HEK293T (cell line): Measurements from ENCODE around the gene DIDO1.

ENCODE experiments used
- ARNT ChIP-seq: fragments of 450-650 bp; IDR thresholded peaks from 2 replicates; pipeline ENCODE4 v1.6.1; 2017; ENCODE audit warnings: mild to moderate bottlenecking
- BHLHE40 ChIP-seq: fragments of 450-650 bp; IDR thresholded peaks from 2 replicates; pipeline ENCODE4 v1.6.1; 2016; ENCODE audit warnings: mild to moderate bottlenecking, moderate library complexity, borderline replicate concordance
- ELF4 ChIP-seq: fragments of 450-650 bp; IDR thresholded peaks from 2 replicates; pipeline ENCODE4 v1.6.1; 2017; ENCODE audit warnings: antibody characterized with exemption
- FOXK2 ChIP-seq: fragments of 450-650 bp; IDR thresholded peaks from 2 replicates; pipeline ENCODE4 v1.6.1; 2016; ENCODE audit warnings: mild to moderate bottlenecking
- FOXM1 ChIP-seq: fragments of 450-650 bp; IDR thresholded peaks from 2 replicates; pipeline ENCODE4 v1.6.1; 2017; ENCODE audit warnings: mild to moderate bottlenecking, borderline replicate concordance
- HDGF ChIP-seq: fragments of 450-650 bp; IDR thresholded peaks from 2 replicates; pipeline ENCODE4 v1.6.1; 2017; ENCODE audit warnings: antibody characterized with exemption, borderline replicate concordance
- L3MBTL2 ChIP-seq: fragments of 450-650 bp; conservative IDR thresholded peaks from 2 replicates; pipeline ENCODE4 v1.6.1; 2016; ENCODE audit warnings: mild to moderate bottlenecking
- LEF1 ChIP-seq: fragments of 450-650 bp; IDR thresholded peaks from 2 replicates; pipeline ENCODE4 v1.6.1; 2017; ENCODE audit warnings: mild to moderate bottlenecking, borderline replicate concordance
- NFRKB ChIP-seq: fragments of 450-650 bp; IDR thresholded peaks from 2 replicates; pipeline ENCODE4 v1.6.1; 2016; ENCODE audit warnings: mild to moderate bottlenecking, moderate library complexity
- PKNOX1 ChIP-seq: fragments of 450-650 bp; IDR thresholded peaks from 2 replicates; pipeline ENCODE4 v1.6.1; 2016
- SP1 ChIP-seq: fragments of 450-650 bp; IDR thresholded peaks from 2 replicates; pipeline ENCODE4 v1.6.1; 2017
- SUZ12 ChIP-seq: fragments of 450-650 bp; IDR thresholded peaks from 2 replicates; pipeline ENCODE4 v1.6.1; 2016; ENCODE audit warnings: mild to moderate bottlenecking
- TARDBP ChIP-seq: fragments of 450-650 bp; IDR thresholded peaks from 2 replicates; pipeline ENCODE4 v1.6.1; 2016
- ZNF384 ChIP-seq: fragments of 450-650 bp; IDR thresholded peaks from 2 replicates; pipeline ENCODE4 v1.6.1; 2016

DNA sequence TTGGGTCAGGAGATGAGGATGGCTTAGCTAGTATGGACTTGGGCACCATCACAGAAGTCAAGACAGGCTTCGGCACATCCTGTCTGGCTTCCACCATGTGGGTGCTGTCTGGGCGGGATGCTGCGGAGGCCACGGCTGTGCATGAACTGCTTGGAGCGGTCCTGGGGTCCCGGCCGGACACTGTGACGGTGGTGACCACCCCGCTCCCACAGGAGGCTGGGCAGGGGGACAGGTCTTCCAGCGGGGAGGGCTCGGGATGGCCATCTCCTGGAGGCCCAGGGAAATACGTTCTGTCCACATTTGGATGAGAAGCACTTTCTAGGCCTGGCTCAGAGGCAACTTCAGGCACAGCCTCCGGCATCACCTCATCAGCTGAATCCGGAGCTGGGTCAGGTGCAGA, 32.6 kb downstream of the DIDO1 start:
- TF ChIP-seq PKNOX1 (no peak), FOXK2 (no peak), SUZ12 (no peak), SP1 (no peak), TARDBP (no peak), ZNF384 (no peak), LEF1 (no peak), NFRKB (no peak), BHLHE40 (no peak), ELF4 (no peak), L3MBTL2 (no peak), FOXM1 (no peak), HDGF (no peak), ARNT (no peak)
